Panc1 (cell line): ENCODE data around the gene FAM114A2.

Source experiments
- CTCF ChIP-seq: fragments of 450-650 bp; IDR thresholded peaks from 2 replicates; pipeline ENCODE4 v1.5.1; 2017; ENCODE audit warnings: mild to moderate bottlenecking
- REST ChIP-seq, 2 experiments: IDR thresholded peaks; 2 replicates each; pipeline ENCODE4 v1.6.1; 2011 to 2012; ENCODE audit warnings: low read depth in 2 of 2, control low read depth in 1 of 2, low read length in 1 of 2, mild to moderate bottlenecking in 1 of 2, moderate library complexity in 1 of 2; ENCODE audit not compliant: insufficient read depth in 1 of 2
- SIN3A ChIP-seq: IDR thresholded peaks from 2 replicates; pipeline ENCODE4 v1.6.1; 2012; ENCODE audit warnings: low read depth, mild to moderate bottlenecking, low read length, moderate library complexity, borderline replicate concordance; ENCODE audit not compliant: insufficient read depth

GRCh38 chr5:154077696-154078095, 39.0 kb upstream of the FAM114A2 start:
- TF ChIP-seq SIN3A: no peak
- no peak for TF ChIP-seq REST (IDR thresholded peaks at IDR 0.05; ENCODE audit: insufficient read depth in 1 of 2, low read depth in 2 of 2, low read length in 1 of 2)
- no peak for TF ChIP-seq CTCF
